Endothelial cell of umbilical vein (primary cell): ENCODE data around the gene UNC5B. TPM values are rescaled to one million over a fixed set of nuclear protein-coding genes. Genes with fewer than 3 reads are reported as not detected.

ENCODE experiments used
- BruUV-seq: library from RNA; stranded (reverse); fragments of 400-500 nt; replicated peaks from 2 replicates; lab custom pipeline; 2021; lab: Mats Ljungman, UMichigan
- CTCF ChIA-PET: fragments of 300-600, 350-600 bp; sonication (Branson Sonifier 250); formaldehyde crosslinking; loops from one replicate; lab custom pipeline; 2021; ENCODE audit warnings: antibody characterized with exemption, inconsistent platforms; lab: Charles Lee
- POLR2A ChIA-PET: fragments of 300-600, 350-600 bp; sonication (Branson Sonifier 250); formaldehyde crosslinking; loops from one replicate; lab custom pipeline; 2021; ENCODE audit warnings: antibody characterized with exemption, inconsistent platforms; lab: Charles Lee
- DNase-seq: peaks from one replicate; pipeline ENCODE4 v3.0.0-alpha.2; 2011; ENCODE audit warnings: low read depth, low spot score
- FAIRE-seq: peaks from 2 replicates; lab custom pipeline; 2011; peaks lifted over from hg19 to GRCh38; lab: Jason Lieb, UNC
- H2AFZ ChIP-seq: 2 replicates; pipeline ENCODE4 v1.6.0; 2012; ENCODE audit warnings: low read depth, low read length, control low read depth, inconsistent platforms
- H3K27ac ChIP-seq: 2 replicates; pipeline ENCODE4 v1.5.1; 2011; ENCODE audit warnings: low read depth, mild to moderate bottlenecking, control low read depth, low read length, moderate library complexity; ENCODE audit not compliant: insufficient read depth
- H3K27me3 ChIP-seq, 2 experiments: 2 replicates each; pipeline versions ENCODE4 v1.6.0 to v1.6.1; 2011; ENCODE audit warnings: low read length in 2 of 2, mixed read lengths in 1 of 2; ENCODE audit not compliant: control insufficient read depth in 2 of 2, insufficient read depth in 2 of 2
- H3K36me3 ChIP-seq, 2 experiments: 2 replicates in 1 of 2; 3 replicates in 1 of 2; pipeline ENCODE4 v1.5.1; 2011; ENCODE audit warnings: low read length in 2 of 2, mild to moderate bottlenecking in 1 of 2, moderate library complexity in 1 of 2; ENCODE audit not compliant: control insufficient read depth in 2 of 2, insufficient read depth in 2 of 2; ENCODE audit errors: extremely low read depth in 1 of 2
- H3K4me1 ChIP-seq: 3 replicates; pipeline ENCODE4 v1.5.1; 2011; ENCODE audit warnings: mild to moderate bottlenecking, low read length; ENCODE audit not compliant: control insufficient read depth, insufficient read depth; ENCODE audit errors: extremely low read depth
- H3K4me2 ChIP-seq: 2 replicates; pipeline ENCODE4 v1.6.1; 2011; ENCODE audit warnings: low read length, control low read depth, mixed read lengths; ENCODE audit not compliant: insufficient read depth
- H3K4me3 ChIP-seq, 3 experiments: fragments of 200-600 bp in 1 of 3; sonication (generic), shearing (Covaris generic) in 1 of 3; replicated peaks in 1 of 3; 2 replicates each; pipeline ENCODE4 v1.5.1; 2011 to 2016; ENCODE audit warnings: control low read depth in 3 of 3, low read length in 3 of 3, mild to moderate bottlenecking in 2 of 3, inconsistent platforms in 1 of 3, low read depth in 1 of 3, moderate library complexity in 1 of 3; ENCODE audit not compliant: insufficient read depth in 1 of 3
- H3K79me2 ChIP-seq: 2 replicates; pipeline ENCODE4 v1.6.0; 2012; ENCODE audit warnings: low read length, inconsistent platforms; ENCODE audit not compliant: control insufficient read depth, insufficient read depth
- H3K9ac ChIP-seq: replicated peaks from 2 replicates; pipeline ENCODE3; 2011; ENCODE audit warnings: low read length, control low read depth; ENCODE audit not compliant: insufficient read depth; ENCODE audit errors: extremely low read depth
- H3K9me1 ChIP-seq: replicated peaks from 3 replicates; pipeline ENCODE4 v1.6.0; 2011; ENCODE audit warnings: mild to moderate bottlenecking, low read length; ENCODE audit not compliant: control insufficient read depth, insufficient read depth; ENCODE audit errors: extremely low read depth
- H3K9me3 ChIP-seq: replicated peaks from 2 replicates; pipeline ENCODE4 v1.5.1; 2012; ENCODE audit warnings: low read length, inconsistent platforms; ENCODE audit not compliant: control insufficient read depth, insufficient read depth
- H4K20me1 ChIP-seq: replicated peaks from 2 replicates; pipeline ENCODE3; 2011; ENCODE audit warnings: mild to moderate bottlenecking, low read length; ENCODE audit not compliant: control insufficient read depth, insufficient read depth; ENCODE audit errors: extremely low read depth
- EZH2 ChIP-seq: IDR thresholded peaks from 2 replicates; pipeline ENCODE4 v1.6.1; 2012; ENCODE audit warnings: borderline replicate concordance, low read depth, mild to moderate bottlenecking, moderate library complexity, low read length, inconsistent platforms; ENCODE audit not compliant: severe bottlenecking
- FOS ChIP-seq: IDR thresholded peaks from 2 replicates; pipeline ENCODE4 v1.6.1; 2011; ENCODE audit warnings: mild to moderate bottlenecking, low read length, moderate library complexity, borderline replicate concordance; ENCODE audit not compliant: insufficient read depth
- GATA2 ChIP-seq: IDR thresholded peaks from 2 replicates; pipeline ENCODE4 v1.7.0; 2011; ENCODE audit warnings: low read depth, mild to moderate bottlenecking, moderate library complexity, mixed read lengths, low read length; ENCODE audit not compliant: insufficient read length, insufficient read depth
- JUN ChIP-seq: IDR thresholded peaks from 2 replicates; pipeline ENCODE4 v1.6.1; 2011; ENCODE audit warnings: borderline replicate concordance, low read depth; ENCODE audit not compliant: insufficient read length, insufficient read depth
- MYC ChIP-seq: IDR thresholded peaks from one replicate; pipeline ENCODE4 v1.6.1; 2011; ENCODE audit warnings: mild to moderate bottlenecking, low read depth, low read length
- POLR2A ChIP-seq: IDR thresholded peaks from 2 replicates; pipeline ENCODE4 v1.6.1; 2012; ENCODE audit warnings: low read depth, mild to moderate bottlenecking, control low read depth, low read length
- POLR2AphosphoS5 ChIP-seq: IDR thresholded peaks from 2 replicates; pipeline ENCODE4 v1.6.1; 2012; ENCODE audit warnings: low read depth, mild to moderate bottlenecking, control low read depth, low read length, moderate library complexity; ENCODE audit not compliant: insufficient read depth
- dilution Hi-C: fragments of 300-500 bp; cut with MboI; formaldehyde crosslinking; loops from one replicate; pipeline ENCODE4 v1.15.0; 2019; ENCODE audit warnings: low sequenced_read_pairs; ENCODE audit not compliant: extremely low pct_ligation_motif_present
- intact Hi-C: fragments of 100-400 bp; cut with micrococcal nuclease; formaldehyde crosslinking; loops from one replicate; pipeline ENCODE4 v1.10.0; 2022
- polyA plus RNA-seq, 4 experiments: library from polyadenylated mRNA; depleted of rRNA in 3 of 4; stranded (reverse) in 3 of 4; unstranded in 1 of 4; fragments of >200 nt; gene quantifications; 2 replicates each; pipeline versions ENCODE4 v1.2.1 to v1.2.3, GENCODE V29; 2011 to 2012; ENCODE audit warnings: missing spikeins in 1 of 4
- total RNA-seq: library from RNA; stranded (reverse); gene quantifications from 2 replicates; pipeline ENCODE4 v1.2.3, GENCODE V29; 2021
- TF ChIP-seq, protein P1 (sequence below): IDR thresholded peaks from 2 replicates; pipeline ENCODE4 v1.6.1; 2011; ENCODE audit not compliant: insufficient read depth, insufficient read length
- TF ChIP-seq, protein P2 (sequence below), 2 donors: IDR thresholded peaks; 1 replicate in 1 of 2; 2 replicates in 1 of 2; pipeline ENCODE4 v1.5.1; 2011; ENCODE audit warnings: low read length in 2 of 2, mild to moderate bottlenecking in 2 of 2, moderate library complexity in 2 of 2, control low read depth in 1 of 2, inconsistent platforms in 1 of 2, low read depth in 1 of 2; ENCODE audit not compliant: insufficient read depth in 1 of 2; ENCODE audit errors: extremely low read depth in 1 of 2

UNC5B gene
- total and polyA plus RNA-seq, 2 donors (not counting 3 experiments of a cell fraction or from before 2014, with no cell fraction given) = 0.39 to 2.5 TPM

- H4K20me1 ChIP-seq = no peaks in the 10 kb centered on the region
- DNase-seq (no peak), FAIRE-seq (no peak)
- no peaks in the 10 kb centered on the region for H3K9me3 ChIP-seq
- TF ChIP-seq, protein P1, sequence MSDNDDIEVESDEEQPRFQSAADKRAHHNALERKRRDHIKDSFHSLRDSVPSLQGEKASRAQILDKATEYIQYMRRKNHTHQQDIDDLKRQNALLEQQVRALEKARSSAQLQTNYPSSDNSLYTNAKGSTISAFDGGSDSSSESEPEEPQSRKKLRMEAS = no peak
- TF ChIP-seq JUN (no peak), POLR2AphosphoS5 (no peak), MYC (no peak), GATA2 (no peak), FOS (no peak), EZH2 (no peak), POLR2A (no peak)
- TF ChIP-seq, protein P2, sequence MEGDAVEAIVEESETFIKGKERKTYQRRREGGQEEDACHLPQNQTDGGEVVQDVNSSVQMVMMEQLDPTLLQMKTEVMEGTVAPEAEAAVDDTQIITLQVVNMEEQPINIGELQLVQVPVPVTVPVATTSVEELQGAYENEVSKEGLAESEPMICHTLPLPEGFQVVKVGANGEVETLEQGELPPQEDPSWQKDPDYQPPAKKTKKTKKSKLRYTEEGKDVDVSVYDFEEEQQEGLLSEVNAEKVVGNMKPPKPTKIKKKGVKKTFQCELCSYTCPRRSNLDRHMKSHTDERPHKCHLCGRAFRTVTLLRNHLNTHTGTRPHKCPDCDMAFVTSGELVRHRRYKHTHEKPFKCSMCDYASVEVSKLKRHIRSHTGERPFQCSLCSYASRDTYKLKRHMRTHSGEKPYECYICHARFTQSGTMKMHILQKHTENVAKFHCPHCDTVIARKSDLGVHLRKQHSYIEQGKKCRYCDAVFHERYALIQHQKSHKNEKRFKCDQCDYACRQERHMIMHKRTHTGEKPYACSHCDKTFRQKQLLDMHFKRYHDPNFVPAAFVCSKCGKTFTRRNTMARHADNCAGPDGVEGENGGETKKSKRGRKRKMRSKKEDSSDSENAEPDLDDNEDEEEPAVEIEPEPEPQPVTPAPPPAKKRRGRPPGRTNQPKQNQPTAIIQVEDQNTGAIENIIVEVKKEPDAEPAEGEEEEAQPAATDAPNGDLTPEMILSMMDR (IDR thresholded peaks at IDR 0.05; ENCODE audit: extremely low read depth in 1 of 2, insufficient read depth in 1 of 2, low read depth in 1 of 2, low read length in 2 of 2) = no peak
- dilution Hi-C loops = no loop called here
- no peaks in the 10 kb centered on the region for H3K79me2 ChIP-seq
- no peak overlapping the region for H3K9ac ChIP-seq
- no peak overlapping the region for H2AFZ ChIP-seq
- no peaks in the 10 kb centered on the region for H3K4me1 ChIP-seq
- POLR2A ChIA-PET = no interaction called here
- H3K4me3 ChIP-seq = no peak overlapping the region
- no peak overlapping the region for H3K4me2 ChIP-seq
- H3K9me1 ChIP-seq = no peaks in the 10 kb centered on the region
- no peaks in the 10 kb centered on the region for H3K36me3 ChIP-seq
- intact Hi-C loops = loop anchor here (5.0 to 10.0 kb wide), 2 partner anchors 499 to 582 kb away; no protein-coding TSS in a partner anchor
- no TSS peak for BruUV-seq
- H3K27me3 ChIP-seq = peaks cover 17 to 20% of the 10 kb centered on the region in 2 experiments
- CTCF ChIA-PET = interaction anchor here (0.6 to 8.0 kb wide), 12 partner anchors 24 to 735 kb away, joined by 3 to 111 read pairs (median 6); no protein-coding TSS in a partner anchor
- H3K27ac ChIP-seq = no peak overlapping the region
These were observed 100.7 kb downstream of the UNC5B start for GRCh38 chr10:71312811-71313789.
